ENCODE measurements around the gene COPS2. TPM values are rescaled to one million over a fixed set of nuclear protein-coding genes. Genes with fewer than 3 reads are reported as not detected.

Gene COPS2
- 80.6 and 83.0 TPM in 2 replicates for total RNA-seq

DNA sequence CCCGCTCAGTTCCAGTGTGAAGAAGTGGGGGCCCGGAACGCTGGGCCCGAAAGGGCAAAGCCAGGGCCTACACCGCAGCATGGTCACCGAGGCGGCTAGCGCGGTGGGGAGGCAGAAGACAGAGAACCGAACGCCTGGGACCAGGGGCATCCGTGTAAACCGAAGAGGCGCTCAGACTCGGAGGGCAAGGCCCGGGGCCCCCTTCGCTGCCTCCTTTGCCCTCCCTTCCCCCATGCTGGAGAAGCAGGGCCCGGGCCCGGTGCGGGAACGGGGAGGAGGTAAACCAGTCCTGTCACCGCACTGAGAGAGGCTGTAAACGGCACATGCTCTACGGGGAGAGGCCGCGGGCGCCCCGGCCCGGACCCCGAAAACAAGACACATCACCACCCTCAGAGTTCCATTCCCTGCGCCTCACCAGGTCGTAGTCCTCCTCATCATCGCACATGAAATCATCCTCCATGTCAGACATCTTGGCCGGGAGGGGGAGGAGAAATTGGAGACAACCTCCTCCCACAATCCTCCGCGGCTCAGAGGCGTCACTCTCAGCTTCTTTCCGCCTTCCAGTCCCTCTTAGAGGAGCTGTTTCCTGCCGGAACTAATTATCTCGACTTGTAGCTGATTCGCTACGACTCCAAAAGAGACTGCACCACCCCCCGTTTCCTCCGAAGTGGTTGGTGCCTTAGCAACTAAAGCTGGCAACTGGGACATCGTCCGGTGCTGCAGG lies at the start of gene COPS2:
Gene COPS2, minus strand, starts transcription at position 490 of the 724 bp plus-strand sequence. Its CDS starts 21 bp downstream, at position 469.

DNA sequence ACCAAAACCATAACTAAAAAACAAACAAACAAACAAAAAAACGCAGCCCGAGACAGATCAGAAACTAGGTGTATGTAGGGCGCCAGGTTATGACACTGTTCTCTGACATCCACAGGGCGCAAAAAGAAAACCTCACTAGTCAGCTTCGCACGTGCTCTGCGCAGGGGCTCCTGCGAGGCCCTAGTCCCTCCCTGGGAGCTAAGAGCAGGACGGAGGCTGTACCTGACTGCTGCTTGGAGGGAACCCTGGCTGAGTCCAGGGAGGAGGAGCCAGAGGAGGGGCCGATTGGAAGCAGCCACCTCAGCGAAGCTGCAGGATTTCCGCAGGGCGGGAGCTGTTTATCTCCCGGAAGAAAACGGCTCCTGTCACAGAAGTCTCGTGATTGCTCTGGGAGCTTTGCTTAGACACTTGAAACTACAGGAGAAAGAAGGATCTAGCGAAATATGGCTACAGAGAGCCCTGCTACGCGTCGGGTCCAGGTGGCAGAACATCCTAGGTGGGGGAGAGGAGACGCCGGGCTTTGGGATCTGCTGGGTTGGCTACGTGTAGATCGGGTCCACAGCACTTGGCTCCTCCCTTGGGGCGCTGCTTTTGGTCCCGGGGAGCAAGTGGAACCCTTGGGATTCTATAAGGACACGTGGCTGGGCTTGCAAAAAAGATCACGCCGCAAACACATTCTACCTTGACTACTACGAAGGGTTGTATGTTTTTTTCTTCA lies 14.6 kb upstream of the COPS2 start, which contains the start of gene GALK2:
Gene GALK2, plus strand, starts transcription at position 368 of the 718 bp plus-strand sequence. Its CDS starts 76 bp downstream, at position 444.

Other genes starting within 250 kb of the COPS2 start
- 0.15 and 0.65 TPM in 2 replicates for gene SHC4, start 191.7 kb downstream of the COPS2 start, total RNA-seq
- gene SECISBP2L, start 109.2 kb downstream of the COPS2 start, total RNA-seq = 19.8 and 23.4 TPM in 2 replicates
- 76.1 and 77.3 TPM in 2 replicates for gene GALK2, start 14.6 kb upstream of the COPS2 start, total RNA-seq